Keratinocyte (primary cell): Measurements from ENCODE around the gene MDK. TPM values are rescaled to one million over a fixed set of nuclear protein-coding genes. Genes with fewer than 3 reads are reported as not detected.

Experiments used
- DNase-seq: peaks from one replicate; pipeline ENCODE4 v3.0.0-alpha.2; 2011; ENCODE audit warnings: low read depth, missing footprints, low spot score
- FAIRE-seq: peaks from 2 replicates; lab custom pipeline; 2011; peaks lifted over from hg19 to GRCh38; lab: Jason Lieb, UNC
- H2AFZ ChIP-seq: 2 replicates; pipeline ENCODE4 v1.6.0; 2012; ENCODE audit warnings: low read length, control low read depth, inconsistent platforms; ENCODE audit not compliant: control insufficient read depth
- H3K27ac ChIP-seq: 2 replicates; pipeline ENCODE4 v1.5.1; 2011; ENCODE audit warnings: low read length; ENCODE audit not compliant: control insufficient read depth, insufficient read depth
- H3K27me3 ChIP-seq: 3 replicates; pipeline ENCODE4 v1.6.0; 2011; ENCODE audit warnings: low read length; ENCODE audit not compliant: control insufficient read depth, insufficient read depth; ENCODE audit errors: extremely low read depth
- H3K36me3 ChIP-seq, 2 experiments: 2 replicates in 1 of 2; 3 replicates in 1 of 2; pipeline ENCODE4 v1.5.1; 2011; ENCODE audit warnings: low read length in 2 of 2, mild to moderate bottlenecking in 1 of 2; ENCODE audit not compliant: control insufficient read depth in 2 of 2, insufficient read depth in 2 of 2; ENCODE audit errors: extremely low read depth in 1 of 2
- H3K4me1 ChIP-seq: 3 replicates; pipeline ENCODE4 v1.5.1; 2011; ENCODE audit warnings: low read length; ENCODE audit not compliant: control insufficient read depth, insufficient read depth; ENCODE audit errors: extremely low read depth
- H3K4me2 ChIP-seq: 3 replicates; pipeline ENCODE4 v1.6.0; 2011; ENCODE audit warnings: low read depth, low read length; ENCODE audit not compliant: control insufficient read depth, insufficient read depth; ENCODE audit errors: extremely low read depth
- H3K4me3 ChIP-seq, 3 experiments: fragments of 200-600 bp in 1 of 3; sonication (generic) in 1 of 3; 2 replicates in 2 of 3; 3 replicates in 1 of 3; pipeline ENCODE4 v1.5.1; 2011 to 2016; ENCODE audit warnings: low read length in 3 of 3, mild to moderate bottlenecking in 3 of 3, control low read depth in 2 of 3, inconsistent platforms in 1 of 3, low read depth in 1 of 3, mixed read lengths in 1 of 3, mixed run types in 1 of 3, moderate library complexity in 1 of 3; ENCODE audit not compliant: control insufficient read depth in 2 of 3, insufficient read depth in 2 of 3; ENCODE audit errors: extremely low read depth in 1 of 3
- H3K79me2 ChIP-seq: 2 replicates; pipeline ENCODE4 v1.6.0; 2012; ENCODE audit warnings: low read length; ENCODE audit not compliant: control insufficient read depth, insufficient read depth
- H3K9ac ChIP-seq: 3 replicates; pipeline ENCODE4 v1.6.0; 2011; ENCODE audit warnings: low read length; ENCODE audit not compliant: control insufficient read depth, insufficient read depth; ENCODE audit errors: extremely low read depth
- H3K9me1 ChIP-seq: 3 replicates; pipeline ENCODE4 v1.6.0; 2011; ENCODE audit warnings: low read length; ENCODE audit not compliant: control insufficient read depth, insufficient read depth; ENCODE audit errors: extremely low read depth
- H3K9me3 ChIP-seq: 2 replicates; pipeline ENCODE4 v1.5.1; 2012; ENCODE audit warnings: low read depth, low read length; ENCODE audit not compliant: control insufficient read depth
- H4K20me1 ChIP-seq: 3 replicates; pipeline ENCODE4 v1.6.0; 2011; ENCODE audit warnings: low read length; ENCODE audit not compliant: control insufficient read depth, insufficient read depth; ENCODE audit errors: extremely low read depth
- CTCF ChIP-seq, 3 experiments: IDR thresholded peaks in 1 of 3; conservative IDR thresholded peaks in 1 of 3; optimal IDR thresholded peaks in 1 of 3; 2 replicates in 2 of 3; 3 replicates in 1 of 3; pipeline versions ENCODE3 to v1.5.1; 2011; ENCODE audit warnings: low read length in 3 of 3, mild to moderate bottlenecking in 3 of 3, moderate library complexity in 2 of 3, control low read depth in 1 of 3, inconsistent platforms in 1 of 3; ENCODE audit not compliant: insufficient read depth in 2 of 3; ENCODE audit errors: extremely low read depth in 1 of 3
- EZH2 ChIP-seq: IDR thresholded peaks from one replicate; pipeline ENCODE4 v1.6.1; 2012; ENCODE audit warnings: inconsistent platforms, mild to moderate bottlenecking, low read length, moderate library complexity
- dilution Hi-C: fragments of 300-500 bp; cut with MboI; formaldehyde crosslinking; loops from one replicate; pipeline ENCODE4 v1.7.0; 2020; ENCODE audit warnings: low sequenced_read_pairs; ENCODE audit not compliant: extremely low pct_ligation_motif_present
- polyA plus RNA-seq, 5 experiments: library from polyadenylated mRNA; depleted of rRNA in 3 of 5; stranded (reverse) in 3 of 5; stranded (forward) in 1 of 5; unstranded in 1 of 5; fragments of >200 nt; gene quantifications; 1 replicate in 1 of 5; 2 replicates in 3 of 5; 3 replicates in 1 of 5; pipeline versions ENCODE4 v1.2.1 to v1.2.3, GENCODE V29; 2011 to 2012; ENCODE audit warnings: missing spikeins in 2 of 5, low read depth in 1 of 5, low replicate concordance in 1 of 5

MDK gene
- polyA plus RNA-seq, 1 donor (not counting 4 experiments of a cell fraction or from before 2014, with no cell fraction given): 5.4 TPM

- TF ChIP-seq CTCF (optimal IDR thresholded peaks at IDR 0.05 in 1 of 3, IDR thresholded peaks at IDR 0.05 in 1 of 3, conservative IDR thresholded peaks at IDR 0.05 in 1 of 3; ENCODE audit: extremely low read depth in 1 of 3, insufficient read depth in 2 of 3, low read length in 3 of 3) (no peak), EZH2 (no peak)
- Histone ChIP-seq H3K27ac (no peak overlapping the region), H4K20me1 (no peaks in the 10 kb centered on the region), H3K4me1 (peaks cover 15% of the 10 kb centered on the region), H3K4me2 (no peak overlapping the region), H3K4me3 (no peak overlapping the region), H3K27me3 (peaks cover 33% of the 10 kb centered on the region), H3K9ac (no peak overlapping the region), H3K36me3 (peaks cover 0 to 1% of the 10 kb centered on the region in 2 experiments), H3K79me2 (no peaks in the 10 kb centered on the region), H2AFZ (no peak overlapping the region), H3K9me1 (no peaks in the 10 kb centered on the region), H3K9me3 (no peaks in the 10 kb centered on the region)
- no peak for DNase-seq
- FAIRE-seq: no peak
- dilution Hi-C loops: no loop called here
Observed at GRCh38 chr11:46383974-46384701, 2.7 kb downstream of the MDK start.

- dilution Hi-C loops: no loop called here
- H3K27me3 ChIP-seq: peaks cover 46% of the 10 kb centered on the region
- DNase-seq (no peak), FAIRE-seq (no peak)
- no peak overlapping the region for H3K4me3 ChIP-seq
- peaks cover 2% of the 10 kb centered on the region for H4K20me1 ChIP-seq
- H3K36me3 ChIP-seq: no peaks in the 10 kb centered on the region
- H3K27ac ChIP-seq: no peak overlapping the region
- H3K4me1 ChIP-seq: peaks cover 24% of the 10 kb centered on the region
- TF ChIP-seq EZH2 (no peak), CTCF (optimal IDR thresholded peaks at IDR 0.05 in 1 of 3, IDR thresholded peaks at IDR 0.05 in 1 of 3, conservative IDR thresholded peaks at IDR 0.05 in 1 of 3; ENCODE audit: extremely low read depth in 1 of 3, insufficient read depth in 2 of 3, low read length in 3 of 3) (no peak)
- no peak overlapping the region for H3K9ac ChIP-seq
- no peaks in the 10 kb centered on the region for H3K79me2 ChIP-seq
- no peaks in the 10 kb centered on the region for H3K9me1 ChIP-seq
- no peak overlapping the region for H3K4me2 ChIP-seq
- H3K9me3 ChIP-seq: no peaks in the 10 kb centered on the region
- H2AFZ ChIP-seq: no peak overlapping the region
Observed at GRCh38 chr11:46385169-46386004, 3.9 kb downstream of the MDK start.
